ENCODE results near the gene RBMS1.

Gene RBMS1

DNA sequence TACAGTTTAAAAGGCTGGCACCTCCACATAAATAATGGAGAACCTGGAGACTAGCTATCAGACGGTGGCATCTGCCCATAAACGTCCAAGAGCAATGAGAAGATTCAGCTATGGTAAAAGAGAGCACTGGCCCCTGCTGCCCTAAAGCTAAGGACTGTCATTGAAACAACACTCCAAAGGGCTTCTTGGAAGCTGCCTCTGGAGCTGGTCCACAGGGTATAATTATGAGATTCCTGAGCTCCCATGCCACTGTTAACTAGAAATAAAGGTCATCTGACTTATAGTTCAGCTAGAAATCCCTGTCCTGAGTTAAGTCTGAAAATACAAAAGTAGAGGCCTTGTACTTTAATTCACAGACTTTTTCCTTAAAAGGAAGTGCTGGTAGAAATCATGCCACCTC is 39.9 kb upstream of the RBMS1 start:
- DNase-seq (ENCODE audit: low spot score) = no peak
- in situ Hi-C loops (cut with MboI; ENCODE audit: low pct_unique_long_range_greater_than_20kb, low sequenced_read_pairs, unreplicated experiment) = no loop called here
- TF ChIP-seq, protein P1, sequence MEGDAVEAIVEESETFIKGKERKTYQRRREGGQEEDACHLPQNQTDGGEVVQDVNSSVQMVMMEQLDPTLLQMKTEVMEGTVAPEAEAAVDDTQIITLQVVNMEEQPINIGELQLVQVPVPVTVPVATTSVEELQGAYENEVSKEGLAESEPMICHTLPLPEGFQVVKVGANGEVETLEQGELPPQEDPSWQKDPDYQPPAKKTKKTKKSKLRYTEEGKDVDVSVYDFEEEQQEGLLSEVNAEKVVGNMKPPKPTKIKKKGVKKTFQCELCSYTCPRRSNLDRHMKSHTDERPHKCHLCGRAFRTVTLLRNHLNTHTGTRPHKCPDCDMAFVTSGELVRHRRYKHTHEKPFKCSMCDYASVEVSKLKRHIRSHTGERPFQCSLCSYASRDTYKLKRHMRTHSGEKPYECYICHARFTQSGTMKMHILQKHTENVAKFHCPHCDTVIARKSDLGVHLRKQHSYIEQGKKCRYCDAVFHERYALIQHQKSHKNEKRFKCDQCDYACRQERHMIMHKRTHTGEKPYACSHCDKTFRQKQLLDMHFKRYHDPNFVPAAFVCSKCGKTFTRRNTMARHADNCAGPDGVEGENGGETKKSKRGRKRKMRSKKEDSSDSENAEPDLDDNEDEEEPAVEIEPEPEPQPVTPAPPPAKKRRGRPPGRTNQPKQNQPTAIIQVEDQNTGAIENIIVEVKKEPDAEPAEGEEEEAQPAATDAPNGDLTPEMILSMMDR (IDR thresholded peaks at IDR 0.05; ENCODE audit: extremely low read depth, insufficient read depth, missing control alignments) = no peak

DNA sequence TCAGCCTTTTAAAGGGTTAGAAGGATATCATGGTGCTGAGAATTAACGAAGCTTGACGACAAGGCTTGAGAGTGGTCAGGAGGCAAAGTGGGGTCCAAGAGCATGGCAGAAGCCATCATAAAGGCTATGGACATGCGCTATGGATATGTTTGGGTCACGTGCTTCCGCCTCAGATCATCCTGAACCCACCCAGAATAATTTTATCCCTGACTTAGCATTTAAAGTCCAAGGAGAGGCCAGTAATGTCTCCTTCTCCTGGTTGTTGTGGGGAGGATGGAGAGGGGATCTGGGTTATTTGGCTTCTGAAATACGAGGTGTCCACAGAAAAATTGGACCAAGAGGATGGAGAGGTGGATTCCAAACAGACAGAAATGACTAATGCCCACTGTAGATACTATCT is 38.8 kb upstream of the RBMS1 start:
- in situ Hi-C loops (cut with MboI; ENCODE audit: low pct_unique_long_range_greater_than_20kb, low sequenced_read_pairs, unreplicated experiment) = no loop called here
- no peak for DNase-seq (ENCODE audit: low spot score)
- TF ChIP-seq, protein P1 (IDR thresholded peaks at IDR 0.05; ENCODE audit: extremely low read depth, insufficient read depth, missing control alignments) = no peak

DNA sequence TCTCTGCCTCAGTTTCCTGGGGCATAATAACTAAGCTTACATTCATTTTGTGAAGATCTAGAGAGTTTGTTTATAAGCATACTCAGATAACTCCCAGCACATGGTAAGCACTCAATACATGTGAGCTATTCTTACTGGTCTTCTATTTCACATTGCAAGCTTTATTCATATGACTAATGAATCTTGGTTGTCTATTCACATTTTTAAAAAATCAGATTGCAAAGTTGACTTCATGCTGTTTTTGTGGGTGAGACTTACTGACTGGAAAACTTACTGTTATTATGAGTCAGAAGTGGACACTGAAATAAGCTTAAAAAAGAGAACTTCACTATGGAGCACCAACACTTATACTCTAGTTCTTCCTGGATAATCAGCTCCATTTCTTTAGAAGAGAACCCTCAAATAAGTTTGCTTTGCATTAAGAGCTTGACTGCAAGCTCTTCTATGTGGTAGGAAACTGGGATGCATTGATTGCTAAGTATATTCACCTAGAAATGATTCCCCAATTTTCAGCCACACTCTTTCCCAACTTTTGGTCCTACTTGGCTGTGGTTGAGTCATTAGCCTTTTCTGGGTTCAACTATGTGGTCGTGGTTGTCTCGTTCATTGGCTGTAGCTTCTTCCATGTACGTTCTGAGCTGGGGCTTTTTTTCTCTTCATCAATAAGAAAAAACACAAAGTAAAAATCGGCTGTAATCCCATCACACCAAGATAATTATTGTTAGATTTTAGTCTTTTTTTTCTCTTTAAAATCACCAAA is 29.5 kb upstream of the RBMS1 start:
- TF ChIP-seq, protein P1 (IDR thresholded peaks at IDR 0.05; ENCODE audit: extremely low read depth, insufficient read depth, missing control alignments) = no peak

DNA sequence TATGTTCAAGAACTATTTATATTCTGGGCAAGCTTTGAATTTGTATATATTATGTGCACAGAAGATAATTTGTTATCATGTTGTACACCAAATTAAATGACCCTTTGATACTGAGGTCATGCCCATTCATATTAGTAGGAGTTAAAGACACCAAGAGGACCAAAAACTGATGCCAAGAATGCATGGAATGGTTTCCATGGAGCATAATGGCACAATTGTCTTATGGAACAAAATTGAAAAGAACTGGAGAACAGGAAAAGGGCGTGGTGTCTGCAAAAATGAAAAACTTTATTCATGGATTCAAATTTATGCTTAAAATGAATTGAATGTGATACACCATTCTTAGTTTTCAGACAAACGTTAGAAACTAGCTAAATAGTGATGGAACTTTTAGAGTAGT is 24.1 kb upstream of the RBMS1 start:
- in situ Hi-C loops (cut with MboI; ENCODE audit: low pct_unique_long_range_greater_than_20kb, low sequenced_read_pairs, unreplicated experiment) = no loop called here
- DNase-seq (ENCODE audit: low spot score) = no peak
- TF ChIP-seq, protein P1 (IDR thresholded peaks at IDR 0.05; ENCODE audit: extremely low read depth, insufficient read depth, missing control alignments) = no peak

More for the DNA sequence above, 29.5 kb upstream of the RBMS1 start:
- no peak for DNase-seq (ENCODE audit: low spot score)
- in situ Hi-C loops (cut with MboI; ENCODE audit: low pct_unique_long_range_greater_than_20kb, low sequenced_read_pairs, unreplicated experiment) = no loop called here

DNA sequence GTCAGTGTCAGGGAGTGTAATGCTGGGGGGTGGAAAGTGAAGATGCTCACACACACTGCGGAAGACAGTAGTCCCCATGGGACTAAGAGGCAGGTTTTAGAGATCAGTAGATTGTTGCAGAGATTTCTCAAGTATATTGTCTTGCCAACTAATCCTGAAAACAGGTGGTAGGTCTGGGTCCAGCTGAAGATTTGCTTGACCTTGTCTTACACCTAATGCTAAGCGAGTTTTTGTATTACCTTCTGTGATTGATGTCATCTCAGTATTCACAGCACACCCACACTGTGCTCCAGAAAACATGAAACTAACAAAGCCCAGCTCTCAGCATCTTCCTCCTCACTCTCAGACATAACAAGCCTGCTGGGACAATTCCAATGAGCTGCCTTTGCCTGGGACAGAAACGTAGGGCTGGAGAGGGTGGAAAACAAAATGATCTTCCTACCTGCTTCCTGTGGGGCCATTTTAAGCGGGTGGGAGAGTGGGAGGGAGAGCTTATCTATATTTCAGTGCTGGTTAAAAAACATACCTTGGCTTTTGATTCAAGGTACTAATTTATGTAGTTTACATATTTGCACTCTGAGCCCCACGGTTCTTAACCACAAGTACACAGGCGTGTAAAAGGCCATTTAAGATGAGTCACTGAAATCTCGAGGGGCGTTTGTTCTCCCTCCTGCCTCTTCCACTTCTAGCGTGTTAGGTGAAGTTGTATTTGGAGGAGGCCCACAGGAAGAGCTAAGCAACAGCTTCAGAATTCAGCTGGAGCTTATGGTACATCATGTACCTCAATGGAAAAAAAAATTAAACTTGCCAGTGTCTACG is 23.1 kb upstream of the RBMS1 start:
- DNase-seq (ENCODE audit: low spot score) = no peak
- TF ChIP-seq, protein P1 (IDR thresholded peaks at IDR 0.05; ENCODE audit: extremely low read depth, insufficient read depth, missing control alignments) = no peak
- in situ Hi-C loops (cut with MboI; ENCODE audit: low pct_unique_long_range_greater_than_20kb, low sequenced_read_pairs, unreplicated experiment) = no loop called here

DNA sequence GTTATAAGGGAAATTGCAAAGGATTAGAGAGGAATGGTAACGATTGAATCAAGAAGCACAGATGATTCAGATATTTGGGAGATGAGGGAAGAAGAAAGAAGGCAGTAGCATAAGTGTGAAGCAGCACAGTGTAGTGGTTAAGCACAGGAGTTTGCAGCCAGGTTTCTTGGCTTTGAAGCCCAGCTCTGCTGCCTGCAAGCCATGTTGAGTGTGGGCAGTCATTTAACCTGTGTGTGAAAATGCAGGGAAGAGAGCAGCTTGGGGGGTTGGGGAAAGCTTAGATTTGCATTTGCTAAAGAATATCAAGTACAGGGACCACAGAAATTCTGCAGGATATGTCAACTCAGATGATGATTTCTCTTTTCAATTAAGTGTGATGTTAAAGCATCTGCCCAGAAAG is 21.5 kb upstream of the RBMS1 start:
- no peak for DNase-seq (ENCODE audit: low spot score)
- TF ChIP-seq, protein P1 (IDR thresholded peaks at IDR 0.05; ENCODE audit: extremely low read depth, insufficient read depth, missing control alignments) = no peak
- in situ Hi-C loops (cut with MboI; ENCODE audit: low pct_unique_long_range_greater_than_20kb, low sequenced_read_pairs, unreplicated experiment) = no loop called here
